Heart left ventricle (tissue), 16 donors: ENCODE data around the gene ZNF730. TPM values are rescaled to one million over a fixed set of nuclear protein-coding genes. Genes with fewer than 3 reads are reported as not detected.

ENCODE experiments used
- ATAC-seq, 4 donors: fragments of 200-7000 bp; cut with Tn5 transposase; one replicate each; pipeline ENCODE4 v1.9.1; 2020 to 2022; ENCODE audit warnings: moderate library complexity in 4 of 4, mild to moderate bottlenecking in 3 of 4, moderate number of reproducible peaks in 1 of 4
- DNase-seq, 5 donors: peaks; one replicate each; pipeline ENCODE4 v3.0.0-alpha.2; 2020
- H3K27ac ChIP-seq, 12 donors: fragments of 200-600 bp; sonication (generic) in 4 of 12; one replicate each; pipeline versions ENCODE4 v1.5.0 to v1.8.0; 2016 to 2022; ENCODE audit warnings: mild to moderate bottlenecking in 2 of 12
- H3K27me3 ChIP-seq, 9 donors: fragments of 200-600 bp; sonication (generic) in 2 of 9; one replicate each; pipeline versions ENCODE4 v1.5.1 to v1.8.0; 2016 to 2022; ENCODE audit warnings: mild to moderate bottlenecking in 3 of 9
- H3K36me3 ChIP-seq, 9 donors: fragments of 200-600 bp; sonication (generic) in 2 of 9; one replicate each; pipeline versions ENCODE4 v1.5.0 to v1.8.0; 2018 to 2022; ENCODE audit warnings: mild to moderate bottlenecking in 2 of 9
- H3K4me1 ChIP-seq, 12 donors: fragments of 200-600 bp; sonication (generic) in 4 of 12; one replicate each; pipeline versions ENCODE4 v1.5.0 to v1.8.0; 2016 to 2022; ENCODE audit warnings: mild to moderate bottlenecking in 3 of 12
- H3K4me3 ChIP-seq, 12 donors: fragments of 200-600 bp; sonication (generic) in 4 of 12; one replicate each; pipeline versions ENCODE4 v1.5.0 to v1.8.0; 2017 to 2022; ENCODE audit warnings: mild to moderate bottlenecking in 9 of 12, moderate library complexity in 4 of 12
- H3K9me3 ChIP-seq, 12 donors: fragments of 200-600 bp; sonication (generic) in 4 of 12; one replicate each; pipeline versions ENCODE4 v1.5.0 to v1.8.0; 2016 to 2022; ENCODE audit warnings: mild to moderate bottlenecking in 1 of 12
- CTCF ChIP-seq, 12 donors: fragments of 200-600 bp; sonication (generic) in 4 of 12; IDR thresholded peaks; one replicate each; pipeline versions ENCODE4 v1.5.0 to v1.8.0; 2018 to 2022; ENCODE audit warnings: antibody characterized with exemption in 12 of 12, mild to moderate bottlenecking in 5 of 12
- POLR2A ChIP-seq, 2 donors: fragments of 450-650 bp; IDR thresholded peaks; one replicate each; pipeline ENCODE4 v1.6.1; 2017; ENCODE audit warnings: antibody characterized with exemption in 2 of 2, mild to moderate bottlenecking in 2 of 2, moderate library complexity in 2 of 2
- WGBS, 4 donors: extraction: QIAGEN DNeasy Blood & Tissue Kit in 2 of 4; methylation state at CpG; one replicate each; pipeline versions ENCODE4 v1.1.5 to v1.1.7; 2013 to 2018; 5-methylcytosine and 5-hydroxymethylcytosine counted together
- intact Hi-C, 10 donors: fragments of 100-400 bp; cut with DNase I; formaldehyde crosslinking; loops; one replicate each; pipeline versions ENCODE4 v1.11.1 to v1.14.2; 2022
- long read RNA-seq, 3 donors: library from polyadenylated mRNA; unstranded; transcript quantifications; one replicate each; pipeline ENCODE4 v2.0.0, GENCODE V29; 2020 to 2021
- polyA plus RNA-seq, 2 donors: library from polyadenylated mRNA; stranded (reverse); fragments of 200-250 nt; gene quantifications; one replicate each; pipeline ENCODE4 v1.2.3, GENCODE V29; 2013
- total RNA-seq, 9 donors: library from RNA; depleted of rRNA in 2 of 9; stranded (reverse); fragments of >200 nt in 2 of 9; fragmentation: NEBNext Ultra II Directional in 3 of 9; extraction: Animal tissue kit (Norgen Biotek cat#: 25700) in 3 of 9; gene quantifications; one replicate each; pipeline versions ENCODE4 v1.1.0 to v1.2.4, GENCODE V29; 2016 to 2023
- donor health status: ischemic (EF 13 %, LVEDD 7.1; RV severe dilation, severe dysfunction).
- donor health status: healthy with polysubstance abuse.
- donor health status: DM: no; HTN: yes; CAD: no.
- donor health status: DM: no; HTN: no; CAD: no.
- donor health status: ischemic (EF 25% LVEDD 6.9; RV normal size, moderate dysfunction).
- donor health status: ischemic (EF 25% LVEDD 5.7; RV mildly dilated, moderate dysfunction).
- donor health status: healthy.
- donor health status: DM: yes; HTN: yes; CAD: no.
- donor health status: ischemic (EF 35%, LVEDD 5.7; RV mildly dilated, moderate dysfunction).
- donor health status: nonischemic (EF 11% LVEDD 7.7; RV severe dilation, severe dysfunction).
- donor health status: DM: yes; HTN: yes; CAD: no.
- donor health status: PGD.
- donor health status: ischemic (EF 29% LVEDD 5.4; RV normal size, mild dysfunction).
- donor health status: nonischemic (EF 23%, LVEDD 6.1; RV moderate dilation, normal function).

ZNF730 gene
- under 1 TPM in 4 of 9 donors, not detected in 5; 0.16 to 0.40 (median 0.22) TPM for total RNA-seq
- not detected for polyA plus RNA-seq
- long read RNA-seq, donor 1, partial matches to known transcripts = 0 of 1 reads
- long read RNA-seq, donor 1, other reads (novel, unspliced or antisense) = 1 of 1 reads
- long read RNA-seq, donor 2 = 0 reads
- long read RNA-seq, donor 3 = 0 reads

GRCh38 chr19:23116802-23117571 lies at the start of gene ZNF730:
TSS of gene ZNF730 (plus strand) at chr19:23117025. CDS start at chr19:23117174, 149 bp downstream.
- Histone ChIP-seq H3K36me3 (no peaks in the 10 kb centered on the region), H3K27ac (no peak within 1 kb of the TSS), H3K4me1 (peaks cover 0 to 9% (median 5%) of the 10 kb centered on the region in 12 donors), H3K4me3 (peak within 1 kb of the TSS; percentile 34 to 72 (median 60)), H3K9me3 (no peaks in the 10 kb centered on the region), H3K27me3 (peaks cover 0 to 10% (median 0%) of the 10 kb centered on the region in 9 donors)
- WGBS, 4 donors = 0 to 1% (median 1%) methylated on average over 17 to 44 of the region's 44 CpGs
- ATAC-seq (peak; percentile 94 to 97 (median 96)), DNase-seq (peak; percentile 38 to 90 (median 64))
- no peak for TF ChIP-seq POLR2A (IDR thresholded peaks at IDR 0.05)
- no peak for TF ChIP-seq CTCF (IDR thresholded peaks at IDR 0.05)
- intact Hi-C loops = no loop called here

GRCh38 chr19:23070353-23071146 lies 46.3 kb upstream of the ZNF730 start:
- WGBS, 4 donors = 5 to 12% (median 7%) methylated on average over 28 to 43 of the region's 43 CpGs
- H3K9me3 ChIP-seq = no peaks in the 10 kb centered on the region
- TF ChIP-seq POLR2A (IDR thresholded peaks at IDR 0.05) (no peak), CTCF (IDR thresholded peaks at IDR 0.05) (peak; percentile 38 to 68 (median 54))
- DNase-seq (peak; percentile 15 to 65 (median 43)), ATAC-seq (peak in 3 of 4 donors; percentile 35 to 77 (median 54))
- no peak overlapping the region for H3K27ac ChIP-seq
- intact Hi-C loops = no loop called here
- H3K36me3 ChIP-seq = no peaks in the 10 kb centered on the region
- peaks cover 0 to 21% (median 10%) of the 10 kb centered on the region in 9 donors for H3K27me3 ChIP-seq
- H3K4me1 ChIP-seq = peaks cover 0 to 25% (median 10%) of the 10 kb centered on the region in 12 donors
- H3K4me3 ChIP-seq = peak overlapping the region; percentile 10 to 61 (median 45)

GRCh38 chr19:23071147-23071511 lies 45.7 kb upstream of the ZNF730 start:
- peak; percentile 18 to 75 (median 32) for DNase-seq
- peak in 3 of 4 donors; percentile 52 to 78 (median 57) for ATAC-seq
- H3K4me3 ChIP-seq = peak overlapping the region; percentile 10 to 61 (median 45)
- no peak overlapping the region for H3K27ac ChIP-seq
- no peaks in the 10 kb centered on the region for H3K36me3 ChIP-seq
- TF ChIP-seq CTCF (IDR thresholded peaks at IDR 0.05) (no peak), POLR2A (IDR thresholded peaks at IDR 0.05) (no peak)
- 1 to 4% (median 1%) methylated on average over 4 to 30 of the region's 30 CpGs for WGBS, 4 donors
- peaks cover 0 to 21% (median 10%) of the 10 kb centered on the region in 9 donors for H3K27me3 ChIP-seq
- H3K4me1 ChIP-seq = peaks cover 0 to 30% (median 11%) of the 10 kb centered on the region in 12 donors
- intact Hi-C loops = no loop called here
- no peaks in the 10 kb centered on the region for H3K9me3 ChIP-seq
